ENCODE measurements around the gene ATP6AP1.

ATP6AP1 gene

GRCh38 chrX:154469880-154470279, 41.4 kb downstream of the ATP6AP1 start:
- DNase-seq (ENCODE audit: low spot score) (no peak), FAIRE-seq (no peak)

- FAIRE-seq (no peak), DNase-seq (ENCODE audit: low spot score) (no peak)
Observed at GRCh38 chrX:154470434-154470833, 42.0 kb downstream of the ATP6AP1 start.

- DNase-seq (ENCODE audit: low spot score): no peak
- no peak for FAIRE-seq
Observed at GRCh38 chrX:154470914-154471568, 42.6 kb downstream of the ATP6AP1 start.

- DNase-seq (ENCODE audit: low spot score): no peak
- no peak for FAIRE-seq
Observed at GRCh38 chrX:154471839-154472684, 43.6 kb downstream of the ATP6AP1 start.

GRCh38 chrX:154472685-154473632, 44.5 kb downstream of the ATP6AP1 start:
- FAIRE-seq (no peak), DNase-seq (ENCODE audit: low spot score) (no peak)

GRCh38 chrX:154473683-154474082, 45.2 kb downstream of the ATP6AP1 start:
- FAIRE-seq: no peak
- DNase-seq (ENCODE audit: low spot score): no peak

- peak; percentile 7 for DNase-seq (ENCODE audit: low spot score)
- no peak for FAIRE-seq
Observed at GRCh38 chrX:154476821-154477220, 48.3 kb downstream of the ATP6AP1 start.

- no peak for FAIRE-seq
- DNase-seq (ENCODE audit: low spot score): no peak
Observed at GRCh38 chrX:154477891-154478477, 49.5 kb downstream of the ATP6AP1 start.

GRCh38 chrX:154478728-154479622, 50.5 kb downstream of the ATP6AP1 start, which contains the start of gene LAGE3:
LAGE3 (minus strand) TSS chrX:154479281; CDS start chrX:154478915, 366 bp downstream.
- DNase-seq (ENCODE audit: low spot score) (peak; percentile 74), FAIRE-seq (no peak)

- DNase-seq (ENCODE audit: low spot score) (no peak), FAIRE-seq (no peak)
Observed at GRCh38 chrX:154481195-154481594, 52.7 kb downstream of the ATP6AP1 start.

GRCh38 chrX:154481911-154482601, 53.6 kb downstream of the ATP6AP1 start:
- DNase-seq (ENCODE audit: low spot score): no peak
- no peak for FAIRE-seq

GRCh38 chrX:154482786-154483185, 54.3 kb downstream of the ATP6AP1 start:
- DNase-seq (ENCODE audit: low spot score) (no peak), FAIRE-seq (no peak)

GRCh38 chrX:154483325-154483724, 54.8 kb downstream of the ATP6AP1 start:
- DNase-seq (ENCODE audit: low spot score) (no peak), FAIRE-seq (no peak)

- no peak for DNase-seq (ENCODE audit: low spot score)
- FAIRE-seq: no peak
Observed at GRCh38 chrX:154484255-154485149, 56.0 kb downstream of the ATP6AP1 start.

- FAIRE-seq (no peak), DNase-seq (ENCODE audit: low spot score) (no peak)
Observed at GRCh38 chrX:154485150-154486051, 56.9 kb downstream of the ATP6AP1 start.

- FAIRE-seq: no peak
Observed at GRCh38 chrX:154486052-154486395, 57.5 kb downstream of the ATP6AP1 start.

More at GRCh38 chrX:154486052-154486395, 57.5 kb downstream of the ATP6AP1 start:
- DNase-seq (ENCODE audit: low spot score): no peak
